ENCODE results near the gene ACOX3.

ACOX3 gene

GRCh38 chr4:8364848-8365350 lies 75.6 kb downstream of the ACOX3 start:
- TF ChIP-seq CTCF (IDR thresholded peaks at IDR 0.05; ENCODE audit: insufficient read depth, missing control alignments), result no peak
- no peak for FAIRE-seq
- no peak for DNase-seq (ENCODE audit: insufficient read length, low spot score)

- FAIRE-seq, result no peak
- DNase-seq (ENCODE audit: insufficient read length, low spot score), result no peak
These were observed 76.4 kb downstream of the ACOX3 start for GRCh38 chr4:8364141-8364540.

GRCh38 chr4:8362483-8362882 lies 78.0 kb downstream of the ACOX3 start:
- FAIRE-seq (no peak), DNase-seq (ENCODE audit: insufficient read length, low spot score) (no peak)
- TF ChIP-seq CTCF (IDR thresholded peaks at IDR 0.05; ENCODE audit: insufficient read depth, missing control alignments), result no peak

More at GRCh38 chr4:8364141-8364540, 76.4 kb downstream of the ACOX3 start:
- TF ChIP-seq CTCF (IDR thresholded peaks at IDR 0.05; ENCODE audit: insufficient read depth, missing control alignments), result no peak

- no peak for DNase-seq (ENCODE audit: insufficient read length, low spot score)
- TF ChIP-seq CTCF (IDR thresholded peaks at IDR 0.05; ENCODE audit: insufficient read depth, missing control alignments), result no peak
- FAIRE-seq, result no peak
These were observed 81.3 kb downstream of the ACOX3 start for GRCh38 chr4:8359193-8359592.

GRCh38 chr4:8356856-8357255 lies 83.7 kb downstream of the ACOX3 start:
- no peak for TF ChIP-seq CTCF (IDR thresholded peaks at IDR 0.05; ENCODE audit: insufficient read depth, missing control alignments)
- DNase-seq (ENCODE audit: insufficient read length, low spot score) (no peak), FAIRE-seq (no peak)

- no peak for FAIRE-seq
These were observed 84.5 kb downstream of the ACOX3 start for GRCh38 chr4:8355864-8356565.

More at GRCh38 chr4:8355864-8356565, 84.5 kb downstream of the ACOX3 start:
- TF ChIP-seq CTCF (IDR thresholded peaks at IDR 0.05; ENCODE audit: insufficient read depth, missing control alignments), result no peak
- DNase-seq (ENCODE audit: insufficient read length, low spot score), result no peak

All from D721Med (cell line).